Measurements from ENCODE around the gene GSPT1. TPM values are rescaled to one million over a fixed set of nuclear protein-coding genes. Genes with fewer than 3 reads are reported as not detected.
"Not testable (repeated sequence)": the region's sequence is repeated elsewhere in the genome, so short reads cannot be mapped to it uniquely, and the experiment has no call there.

Gene GSPT1
- total RNA-seq, 2 donors from 2014 or later = 70.2 to 88.7 TPM

- no peak for DNase-seq (ENCODE audit: low spot score)
- Histone ChIP-seq H3K27me3 (replicated peaks; ENCODE audit: insufficient read depth) (no peaks in the 10 kb centered on the region), H3K36me3 (no peaks in the 10 kb centered on the region), H3K9me3 (no peaks in the 10 kb centered on the region), H3K4me3 (no peak overlapping the region), H3K27ac (no peak overlapping the region), H3K4me1 (replicated peaks) (no peaks in the 10 kb centered on the region)
- intact Hi-C loops (cut with DNase I) = loop anchor here (10.0 kb wide), 1 partner anchor 425 kb away; no protein-coding TSS in a partner anchor
- 87% methylated on average over 10 of the region's 10 CpGs for WGBS
- no peak for TF ChIP-seq POLR2A (IDR thresholded peaks at IDR 0.05)
- TF ChIP-seq POLR2AphosphoS5 (IDR thresholded peaks at IDR 0.05) = no peak
- TF ChIP-seq, protein P1, sequence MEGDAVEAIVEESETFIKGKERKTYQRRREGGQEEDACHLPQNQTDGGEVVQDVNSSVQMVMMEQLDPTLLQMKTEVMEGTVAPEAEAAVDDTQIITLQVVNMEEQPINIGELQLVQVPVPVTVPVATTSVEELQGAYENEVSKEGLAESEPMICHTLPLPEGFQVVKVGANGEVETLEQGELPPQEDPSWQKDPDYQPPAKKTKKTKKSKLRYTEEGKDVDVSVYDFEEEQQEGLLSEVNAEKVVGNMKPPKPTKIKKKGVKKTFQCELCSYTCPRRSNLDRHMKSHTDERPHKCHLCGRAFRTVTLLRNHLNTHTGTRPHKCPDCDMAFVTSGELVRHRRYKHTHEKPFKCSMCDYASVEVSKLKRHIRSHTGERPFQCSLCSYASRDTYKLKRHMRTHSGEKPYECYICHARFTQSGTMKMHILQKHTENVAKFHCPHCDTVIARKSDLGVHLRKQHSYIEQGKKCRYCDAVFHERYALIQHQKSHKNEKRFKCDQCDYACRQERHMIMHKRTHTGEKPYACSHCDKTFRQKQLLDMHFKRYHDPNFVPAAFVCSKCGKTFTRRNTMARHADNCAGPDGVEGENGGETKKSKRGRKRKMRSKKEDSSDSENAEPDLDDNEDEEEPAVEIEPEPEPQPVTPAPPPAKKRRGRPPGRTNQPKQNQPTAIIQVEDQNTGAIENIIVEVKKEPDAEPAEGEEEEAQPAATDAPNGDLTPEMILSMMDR (IDR thresholded peaks at IDR 0.05) = no peak
These were observed 96.0 kb downstream of the GSPT1 start for GRCh38 chr16:11819798-11820197.

DNA sequence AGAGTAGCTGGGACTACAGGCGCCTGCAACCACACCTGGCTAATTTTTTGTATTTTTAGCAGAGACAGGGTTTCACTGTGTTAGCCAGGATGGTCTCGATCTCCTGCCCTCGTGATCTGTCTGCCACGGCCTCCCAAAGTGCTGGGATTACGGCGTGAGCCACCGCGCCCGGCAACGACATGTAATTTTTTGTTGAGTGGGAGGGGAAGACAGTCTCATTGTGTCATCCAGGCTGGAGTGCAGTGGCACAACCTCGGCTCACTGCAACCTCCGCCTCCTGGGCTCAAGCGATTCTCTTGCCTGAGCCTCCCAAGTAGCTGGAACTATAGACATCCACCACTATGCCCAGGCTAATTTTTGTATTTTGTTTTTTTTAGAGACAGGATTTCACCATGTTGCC is 96.8 kb downstream of the GSPT1 start:
- H3K4me3 ChIP-seq; H3K9me3 ChIP-seq; H3K4me1 ChIP-seq (replicated peaks); DNase-seq (ENCODE audit: low spot score); H3K36me3 ChIP-seq; H3K27me3 ChIP-seq (replicated peaks; ENCODE audit: insufficient read depth); H3K27ac ChIP-seq: not testable (repeated sequence)
- intact Hi-C loops (cut with DNase I) = loop anchor here (10.0 kb wide), 1 partner anchor 424 kb away; no protein-coding TSS in a partner anchor
- WGBS = 84% methylated on average over 13 of the region's 13 CpGs

Small RNAs within 50 kb of the gene (small RNA-seq; reads per million reads assigned to genes)
- gene AC007216.5 (0 reads per million in 2 donors), gene COX6CP1 (0 reads per million in 2 donors)

Other genes with a start within 250 kb of the GSPT1 start
- gene SNN, start 247.5 kb downstream of the GSPT1 start, total RNA-seq = 10 to 100 TPM; 20.8 TPM
- gene TXNDC11, start 173.1 kb downstream of the GSPT1 start, total RNA-seq = 10 to 100 TPM; 75.0 to 96.9 TPM
- 10 to 100 TPM; 48.9 to 56.4 TPM for gene ZC3H7A, start 118.7 kb downstream of the GSPT1 start, total RNA-seq
- 100 to 1,000 TPM; 100 to 132 TPM for gene RSL1D1, start 64.4 kb downstream of the GSPT1 start, total RNA-seq
- 10 to 100 TPM in 1 of 2 donors, under 1 TPM in 1; 0.64 to 11.2 TPM for gene NPIPB2, start 26.1 kb upstream of the GSPT1 start, total RNA-seq
- 1 to 10 TPM in 1 of 2 donors, not detected in 1; 1.0 TPM for gene TNFRSF17, start 49.3 kb upstream of the GSPT1 start, total RNA-seq
- gene SNX29, start 60.8 kb upstream of the GSPT1 start, total RNA-seq = 10 to 100 TPM; 11.8 to 24.7 TPM

Data from prostate gland (tissue), 2 donors.